Activated gamma-delta T cell (primary cell): Measurements from ENCODE around the gene MAP4.

Source experiments
- DNase-seq: peaks from one replicate; lab custom pipeline; 2025; lab: John Stamatoyannopoulos, UW

The MAP4 gene

GRCh38 chr3:47863391-47864128, 152.7 kb downstream of the MAP4 start:
- DNase-seq: no peak

- DNase-seq: no peak
Observed at GRCh38 chr3:47859956-47860605, 156.1 kb downstream of the MAP4 start.

GRCh38 chr3:47857151-47857550, 159.1 kb downstream of the MAP4 start:
- no peak for DNase-seq

GRCh38 chr3:47856669-47857068, 159.5 kb downstream of the MAP4 start:
- no peak for DNase-seq

- no peak for DNase-seq
Observed at GRCh38 chr3:47855461-47856383, 160.5 kb downstream of the MAP4 start.

GRCh38 chr3:47854720-47855455, 161.3 kb downstream of the MAP4 start:
- DNase-seq: no peak

GRCh38 chr3:47854267-47854666, 161.9 kb downstream of the MAP4 start:
- no peak for DNase-seq

- no peak for DNase-seq
Observed at GRCh38 chr3:47852604-47853602, 163.3 kb downstream of the MAP4 start.

- DNase-seq: no peak
Observed at GRCh38 chr3:47851888-47852603, 164.2 kb downstream of the MAP4 start.

- no peak for DNase-seq
Observed at GRCh38 chr3:47850564-47851410, 165.4 kb downstream of the MAP4 start.

- DNase-seq: no peak
Observed at GRCh38 chr3:47849699-47850563, 166.3 kb downstream of the MAP4 start.

GRCh38 chr3:47849186-47849698, 167.0 kb downstream of the MAP4 start:
- no peak for DNase-seq

GRCh38 chr3:47848599-47849117, 167.6 kb downstream of the MAP4 start:
- no peak for DNase-seq

GRCh38 chr3:47847801-47848518, 168.3 kb downstream of the MAP4 start:
- DNase-seq: no peak

GRCh38 chr3:47847260-47847659, 169.0 kb downstream of the MAP4 start:
- DNase-seq: no peak

- DNase-seq: no peak
Observed at GRCh38 chr3:47846880-47847248, 169.4 kb downstream of the MAP4 start.
